ENCODE results near the gene SELENOV.

The SELENOV gene

GRCh38 chr19:39508629-39509028 is 6.3 kb upstream of the SELENOV start:
- no peaks in the 10 kb centered on the region; the same call in 1 of the 2 replicates for H3K4me1 ChIP-seq (ENCODE audit: insufficient read depth, low read length)

GRCh38 chr19:39509233-39509632 is 5.7 kb upstream of the SELENOV start:
- H3K9ac ChIP-seq (ENCODE audit: low read depth, low read length) = no peak overlapping the region
- no peak overlapping the region for H3K4me3 ChIP-seq (ENCODE audit: low read length)
- no peak overlapping the region for H3K27ac ChIP-seq (ENCODE audit: low read length)
- H3K27me3 ChIP-seq (ENCODE audit: insufficient read depth, low read length) = peaks cover 77% of the 10 kb centered on the region
- peaks cover 3% of the 10 kb centered on the region; the same call in 1 of the 2 replicates for H3K9me3 ChIP-seq (ENCODE audit: insufficient read depth, low read depth, low read length)
- no peaks in the 10 kb centered on the region; the same call in 1 of the 2 replicates for H3K4me1 ChIP-seq (ENCODE audit: insufficient read depth, low read length)
- no peaks in the 10 kb centered on the region for H3K36me3 ChIP-seq (ENCODE audit: insufficient read depth, low read depth, low read length)

More at GRCh38 chr19:39508629-39509028, 6.3 kb upstream of the SELENOV start:
- Histone ChIP-seq H3K27me3 (ENCODE audit: insufficient read depth, low read length) (peaks cover 77% of the 10 kb centered on the region), H3K27ac (ENCODE audit: low read length) (no peak overlapping the region), H3K9ac (ENCODE audit: low read depth, low read length) (no peak overlapping the region), H3K36me3 (ENCODE audit: insufficient read depth, low read depth, low read length) (no peaks in the 10 kb centered on the region), H3K4me3 (ENCODE audit: low read length) (no peak overlapping the region), H3K9me3 (ENCODE audit: insufficient read depth, low read depth, low read length) (peaks cover 3% of the 10 kb centered on the region; the same call in 1 of the 2 replicates)

- Histone ChIP-seq H3K27ac (ENCODE audit: low read length) (no peak overlapping the region), H3K4me3 (ENCODE audit: low read length) (no peak overlapping the region), H3K9me3 (ENCODE audit: insufficient read depth, low read depth, low read length) (no peaks in the 10 kb centered on the region), H3K36me3 (ENCODE audit: insufficient read depth, low read depth, low read length) (no peaks in the 10 kb centered on the region), H3K27me3 (ENCODE audit: insufficient read depth, low read length) (peaks cover 63% of the 10 kb centered on the region), H3K4me1 (ENCODE audit: insufficient read depth, low read length) (no peaks in the 10 kb centered on the region), H3K9ac (ENCODE audit: low read depth, low read length) (no peak overlapping the region)
These were observed 2.0 kb upstream of the SELENOV start for GRCh38 chr19:39512988-39513387.

GRCh38 chr19:39515551-39516191 is 732 bp downstream of the SELENOV start:
- Histone ChIP-seq H3K4me1 (ENCODE audit: insufficient read depth, low read length) (no peaks in the 10 kb centered on the region), H3K9me3 (ENCODE audit: insufficient read depth, low read depth, low read length) (no peaks in the 10 kb centered on the region), H3K4me3 (ENCODE audit: low read length) (peak overlapping the region; percentile 98), H3K9ac (ENCODE audit: low read depth, low read length) (peak overlapping the region; percentile 92), H3K27ac (ENCODE audit: low read length) (peak overlapping the region; percentile 58), H3K27me3 (ENCODE audit: insufficient read depth, low read length) (peaks cover 45% of the 10 kb centered on the region), H3K36me3 (ENCODE audit: insufficient read depth, low read depth, low read length) (no peaks in the 10 kb centered on the region)

- Histone ChIP-seq H3K27me3 (ENCODE audit: insufficient read depth, low read length) (peaks cover 45% of the 10 kb centered on the region), H3K4me3 (ENCODE audit: low read length) (peak overlapping the region; percentile 98), H3K27ac (ENCODE audit: low read length) (no peak overlapping the region), H3K4me1 (ENCODE audit: insufficient read depth, low read length) (no peaks in the 10 kb centered on the region), H3K9ac (ENCODE audit: low read depth, low read length) (peak overlapping the region; percentile 92), H3K9me3 (ENCODE audit: insufficient read depth, low read depth, low read length) (no peaks in the 10 kb centered on the region), H3K36me3 (ENCODE audit: insufficient read depth, low read depth, low read length) (peaks cover 5% of the 10 kb centered on the region; the same call in 1 of the 2 replicates)
These were observed 1.3 kb downstream of the SELENOV start for GRCh38 chr19:39516270-39516669.

- Histone ChIP-seq H3K27ac (ENCODE audit: low read length) (no peak overlapping the region), H3K9me3 (ENCODE audit: insufficient read depth, low read depth, low read length) (no peaks in the 10 kb centered on the region), H3K9ac (ENCODE audit: low read depth, low read length) (no peak overlapping the region), H3K36me3 (ENCODE audit: insufficient read depth, low read depth, low read length) (peaks cover 12% of the 10 kb centered on the region; the same call in 1 of the 2 replicates), H3K4me3 (ENCODE audit: low read length) (no peak overlapping the region), H3K27me3 (ENCODE audit: insufficient read depth, low read length) (peaks cover 41% of the 10 kb centered on the region), H3K4me1 (ENCODE audit: insufficient read depth, low read length) (no peaks in the 10 kb centered on the region)
These were observed 2.5 kb downstream of the SELENOV start for GRCh38 chr19:39517432-39517831.

GRCh38 chr19:39518458-39518857 is 3.5 kb downstream of the SELENOV start:
- Histone ChIP-seq H3K4me3 (ENCODE audit: low read length) (peak overlapping the region; percentile 55; the same call in 1 of the 2 replicates), H3K27ac (ENCODE audit: low read length) (no peak overlapping the region), H3K27me3 (ENCODE audit: insufficient read depth, low read length) (peaks cover 31% of the 10 kb centered on the region), H3K9ac (ENCODE audit: low read depth, low read length) (peak overlapping the region; percentile 47; the same call in 1 of the 2 replicates), H3K4me1 (ENCODE audit: insufficient read depth, low read length) (no peaks in the 10 kb centered on the region), H3K9me3 (ENCODE audit: insufficient read depth, low read depth, low read length) (no peaks in the 10 kb centered on the region), H3K36me3 (ENCODE audit: insufficient read depth, low read depth, low read length) (peaks cover 12% of the 10 kb centered on the region; the same call in 1 of the 2 replicates)

- Histone ChIP-seq H3K9ac (ENCODE audit: low read depth, low read length) (peak overlapping the region; percentile 47; the same call in 1 of the 2 replicates), H3K36me3 (ENCODE audit: insufficient read depth, low read depth, low read length) (peaks cover 12% of the 10 kb centered on the region; the same call in 1 of the 2 replicates), H3K9me3 (ENCODE audit: insufficient read depth, low read depth, low read length) (no peaks in the 10 kb centered on the region), H3K4me1 (ENCODE audit: insufficient read depth, low read length) (no peaks in the 10 kb centered on the region), H3K27me3 (ENCODE audit: insufficient read depth, low read length) (peaks cover 26% of the 10 kb centered on the region), H3K4me3 (ENCODE audit: low read length) (peak overlapping the region; percentile 55; the same call in 1 of the 2 replicates), H3K27ac (ENCODE audit: low read length) (no peak overlapping the region)
These were observed 4.0 kb downstream of the SELENOV start for GRCh38 chr19:39518975-39519374.

- Histone ChIP-seq H3K27ac (ENCODE audit: low read length) (no peak overlapping the region), H3K4me1 (ENCODE audit: insufficient read depth, low read length) (no peaks in the 10 kb centered on the region), H3K27me3 (ENCODE audit: insufficient read depth, low read length) (peaks cover 7% of the 10 kb centered on the region), H3K4me3 (ENCODE audit: low read length) (no peak overlapping the region), H3K9me3 (ENCODE audit: insufficient read depth, low read depth, low read length) (no peaks in the 10 kb centered on the region), H3K9ac (ENCODE audit: low read depth, low read length) (no peak overlapping the region), H3K36me3 (ENCODE audit: insufficient read depth, low read depth, low read length) (peaks cover 12% of the 10 kb centered on the region; the same call in 1 of the 2 replicates)
These were observed 5.9 kb downstream of the SELENOV start for GRCh38 chr19:39520541-39521484.

- Histone ChIP-seq H3K27ac (ENCODE audit: low read length) (no peak overlapping the region), H3K4me3 (ENCODE audit: low read length) (no peak overlapping the region), H3K4me1 (ENCODE audit: insufficient read depth, low read length) (no peaks in the 10 kb centered on the region), H3K9me3 (ENCODE audit: insufficient read depth, low read depth, low read length) (no peaks in the 10 kb centered on the region), H3K9ac (ENCODE audit: low read depth, low read length) (no peak overlapping the region), H3K27me3 (ENCODE audit: insufficient read depth, low read length) (no peaks in the 10 kb centered on the region), H3K36me3 (ENCODE audit: insufficient read depth, low read depth, low read length) (peaks cover 12% of the 10 kb centered on the region; the same call in 1 of the 2 replicates)
These were observed 9.6 kb downstream of the SELENOV start for GRCh38 chr19:39524495-39524894.

- peaks cover 12% of the 10 kb centered on the region; the same call in 1 of the 2 replicates for H3K36me3 ChIP-seq (ENCODE audit: insufficient read depth, low read depth, low read length)
These were observed 10.3 kb downstream of the SELENOV start for GRCh38 chr19:39525205-39525604.

More at GRCh38 chr19:39525205-39525604, 10.3 kb downstream of the SELENOV start:
- no peaks in the 10 kb centered on the region for H3K4me1 ChIP-seq (ENCODE audit: insufficient read depth, low read length)
- H3K9ac ChIP-seq (ENCODE audit: low read depth, low read length) = no peak overlapping the region
- no peak overlapping the region for H3K4me3 ChIP-seq (ENCODE audit: low read length)
- H3K27ac ChIP-seq (ENCODE audit: low read length) = no peak overlapping the region
- no peaks in the 10 kb centered on the region for H3K27me3 ChIP-seq (ENCODE audit: insufficient read depth, low read length)
- H3K9me3 ChIP-seq (ENCODE audit: insufficient read depth, low read depth, low read length) = no peaks in the 10 kb centered on the region
